A673 (cell line): ENCODE data around the gene RASA2. TPM values are rescaled to one million over a fixed set of nuclear protein-coding genes. Genes with fewer than 3 reads are reported as not detected.

Experiments used
- BruUV-seq: library from RNA; stranded (reverse); fragments of 400-500 nt; replicated peaks from 2 replicates; lab custom pipeline; 2021; lab: Mats Ljungman, UMichigan
- CTCF ChIA-PET: fragments of 300-600 bp; sonication (Branson Sonifier 250); formaldehyde crosslinking; loops from one replicate; lab custom pipeline; 2022; ENCODE audit warnings: antibody characterized with exemption; lab: Charles Lee
- POLR2A ChIA-PET: fragments of 300-600 bp; sonication (Branson Sonifier 250); formaldehyde crosslinking; loops from one replicate; lab custom pipeline; 2022; ENCODE audit warnings: antibody characterized with exemption; ENCODE audit not compliant: low non-redundant PET; lab: Charles Lee
- DNase-seq: peaks from one replicate; pipeline ENCODE4 v3.0.0-alpha.2; 2015; ENCODE audit warnings: low spot score
- H3K27ac ChIP-seq: fragments of 200-600 bp; sonication (generic); 2 replicates; pipeline ENCODE4 v1.5.1; 2016; ENCODE audit warnings: mixed run types, low read depth, mild to moderate bottlenecking, mixed read lengths, antibody characterized with exemption, low read length; ENCODE audit not compliant: poor library complexity, severe bottlenecking
- H3K27me3 ChIP-seq: fragments of 200-600 bp; sonication (generic); replicated peaks from 2 replicates; pipeline ENCODE4 v1.6.1; 2017; ENCODE audit warnings: mixed run types, low read depth, mild to moderate bottlenecking, mixed read lengths, antibody characterized with exemption, low read length; ENCODE audit not compliant: insufficient read depth, poor library complexity
- H3K36me3 ChIP-seq: fragments of 200-600 bp; sonication (generic); 2 replicates; pipeline ENCODE4 v1.6.1; 2016; ENCODE audit warnings: mixed run types, mild to moderate bottlenecking, mixed read lengths, antibody characterized with exemption, low read length; ENCODE audit not compliant: insufficient read depth, poor library complexity, severe bottlenecking
- H3K4me1 ChIP-seq: fragments of 200-600 bp; sonication (generic); 2 replicates; pipeline ENCODE4 v1.6.1; 2017; ENCODE audit warnings: mixed run types, mild to moderate bottlenecking, mixed read lengths, antibody characterized with exemption, low read length; ENCODE audit not compliant: insufficient read depth, poor library complexity, severe bottlenecking
- H3K4me3 ChIP-seq: fragments of 200-600 bp; sonication (generic); 2 replicates; pipeline ENCODE4 v1.5.1; 2016; ENCODE audit warnings: low read depth, mixed run types, mild to moderate bottlenecking, mixed read lengths, low read length; ENCODE audit not compliant: poor library complexity, severe bottlenecking
- H3K9me3 ChIP-seq: fragments of 200-600 bp; sonication (generic); 2 replicates; pipeline ENCODE4 v1.6.1; 2016; ENCODE audit warnings: mixed run types, low read depth, mild to moderate bottlenecking, mixed read lengths, antibody characterized with exemption, low read length; ENCODE audit not compliant: poor library complexity, severe bottlenecking
- EZH2 ChIP-seq: fragments of 200-600 bp; sonication (generic); IDR thresholded peaks from 2 replicates; pipeline ENCODE4 v1.6.1; 2017; ENCODE audit warnings: borderline replicate concordance, low read depth, mild to moderate bottlenecking, mixed read lengths, antibody characterized with exemption, low read length; ENCODE audit not compliant: poor library complexity, severe bottlenecking
- intact Hi-C: fragments of 100-400 bp; cut with micrococcal nuclease; formaldehyde crosslinking; loops from one replicate; pipeline ENCODE4 v1.10.0; 2022; ENCODE audit not compliant: unreplicated experiment
- total RNA-seq: library from RNA; stranded (reverse); gene quantifications from 2 replicates; pipeline ENCODE4 v1.2.3, GENCODE V29; 2021
- TF ChIP-seq, protein P1 (sequence below): fragments of 300-800, 200-600 bp; sonication (generic); conservative IDR thresholded peaks from 2 replicates; pipeline ENCODE4 v1.5.1; 2017; ENCODE audit warnings: low read depth, mild to moderate bottlenecking, antibody characterized with exemption, low read length, moderate library complexity, mixed read lengths

The RASA2 gene
- total RNA-seq, 1 experiment from 2014 or later, result 17.1 TPM

DNA sequence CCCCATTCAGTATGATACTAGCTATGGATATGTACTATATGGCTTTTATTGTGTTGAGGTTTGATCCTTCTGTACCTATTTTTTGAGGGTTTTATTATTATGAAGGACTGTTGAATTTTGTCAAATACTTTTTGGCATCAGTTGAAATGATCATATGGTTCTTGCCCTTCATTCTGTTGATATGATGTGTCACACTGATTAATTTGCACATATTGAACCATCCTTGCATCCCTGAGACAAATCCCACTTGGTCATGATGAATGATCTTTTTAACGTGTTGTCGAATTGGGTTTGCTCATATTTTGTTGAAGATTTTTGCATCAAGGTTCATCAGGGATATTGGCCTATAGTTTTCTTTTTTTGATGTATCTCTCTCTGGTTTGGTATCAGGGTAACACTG is 61.0 kb downstream of the RASA2 start:
- ChIA-PET CTCF (no interaction called here), POLR2A (no interaction called here)
- TF ChIP-seq EZH2, result no peak
- TF ChIP-seq, protein P1, sequence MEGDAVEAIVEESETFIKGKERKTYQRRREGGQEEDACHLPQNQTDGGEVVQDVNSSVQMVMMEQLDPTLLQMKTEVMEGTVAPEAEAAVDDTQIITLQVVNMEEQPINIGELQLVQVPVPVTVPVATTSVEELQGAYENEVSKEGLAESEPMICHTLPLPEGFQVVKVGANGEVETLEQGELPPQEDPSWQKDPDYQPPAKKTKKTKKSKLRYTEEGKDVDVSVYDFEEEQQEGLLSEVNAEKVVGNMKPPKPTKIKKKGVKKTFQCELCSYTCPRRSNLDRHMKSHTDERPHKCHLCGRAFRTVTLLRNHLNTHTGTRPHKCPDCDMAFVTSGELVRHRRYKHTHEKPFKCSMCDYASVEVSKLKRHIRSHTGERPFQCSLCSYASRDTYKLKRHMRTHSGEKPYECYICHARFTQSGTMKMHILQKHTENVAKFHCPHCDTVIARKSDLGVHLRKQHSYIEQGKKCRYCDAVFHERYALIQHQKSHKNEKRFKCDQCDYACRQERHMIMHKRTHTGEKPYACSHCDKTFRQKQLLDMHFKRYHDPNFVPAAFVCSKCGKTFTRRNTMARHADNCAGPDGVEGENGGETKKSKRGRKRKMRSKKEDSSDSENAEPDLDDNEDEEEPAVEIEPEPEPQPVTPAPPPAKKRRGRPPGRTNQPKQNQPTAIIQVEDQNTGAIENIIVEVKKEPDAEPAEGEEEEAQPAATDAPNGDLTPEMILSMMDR, result no peak

GRCh38 chr3:141550926-141551665 is 64.3 kb downstream of the RASA2 start:
- TF ChIP-seq, protein P1, result no peak
- no peak for TF ChIP-seq EZH2
- no peak overlapping the region for H3K27ac ChIP-seq
- H3K27me3 ChIP-seq, result no peaks in the 10 kb centered on the region
- H3K36me3 ChIP-seq, result peaks cover 7% of the 10 kb centered on the region
- no TSS peak for BruUV-seq
- no peaks in the 10 kb centered on the region for H3K4me1 ChIP-seq
- DNase-seq, result no peak
- H3K4me3 ChIP-seq, result no peak overlapping the region
- CTCF ChIA-PET, result no interaction called here
- POLR2A ChIA-PET, result no interaction called here
- peaks cover 20% of the 10 kb centered on the region for H3K9me3 ChIP-seq
- intact Hi-C loops, result no loop called here

More for the DNA sequence above, 61.0 kb downstream of the RASA2 start:
- no TSS peak for BruUV-seq
- Histone ChIP-seq H3K4me1 (no peaks in the 10 kb centered on the region), H3K27me3 (no peaks in the 10 kb centered on the region), H3K27ac (no peak overlapping the region), H3K9me3 (peaks cover 27% of the 10 kb centered on the region), H3K36me3 (peaks cover 18% of the 10 kb centered on the region), H3K4me3 (no peak overlapping the region)
- no peak for DNase-seq
- intact Hi-C loops, result no loop called here

- POLR2A ChIA-PET, result no interaction called here
- intact Hi-C loops, result no loop called here
- Histone ChIP-seq H3K4me3 (no peak overlapping the region), H3K36me3 (no peaks in the 10 kb centered on the region), H3K9me3 (peaks cover 7% of the 10 kb centered on the region), H3K4me1 (peaks cover 3% of the 10 kb centered on the region), H3K27me3 (no peaks in the 10 kb centered on the region), H3K27ac (no peak overlapping the region)
- no peak for DNase-seq
- BruUV-seq, result no TSS peak
- CTCF ChIA-PET, result interaction anchor here (0.6 kb wide), 1 partner anchor 55 kb away, joined by 5 read pairs; no protein-coding TSS in a partner anchor
- TF ChIP-seq, protein P1, result no peak
- no peak for TF ChIP-seq EZH2
These were observed 65.7 kb downstream of the RASA2 start for GRCh38 chr3:141552440-141552991.
